T-helper 2 cell (primary cell): ENCODE data around the gene KRT20.

Experiments used
- DNase-seq, 5 experiments: peaks; one replicate each; pipeline versions ENCODE4 v3.0.0 to v3.0.0-alpha.2; 2012 to 2022

KRT20 gene

GRCh38 chr17:40849723-40850122 lies 35.3 kb downstream of the KRT20 start:
- no peak for DNase-seq

GRCh38 chr17:40848583-40849235 lies 36.3 kb downstream of the KRT20 start:
- DNase-seq, result no peak

- DNase-seq, result no peak
These were observed 38.4 kb downstream of the KRT20 start for GRCh38 chr17:40846515-40847144.

- DNase-seq, result no peak
These were observed 40.4 kb downstream of the KRT20 start for GRCh38 chr17:40844671-40845107.

- no peak for DNase-seq
These were observed 41.8 kb downstream of the KRT20 start for GRCh38 chr17:40843242-40843641.

GRCh38 chr17:40841246-40841645 lies 43.8 kb downstream of the KRT20 start:
- DNase-seq, result no peak

GRCh38 chr17:40839194-40839593 lies 45.8 kb downstream of the KRT20 start:
- no peak for DNase-seq

- no peak for DNase-seq
These were observed 49.0 kb downstream of the KRT20 start for GRCh38 chr17:40836020-40836419.

- DNase-seq, result no peak
These were observed 51.2 kb downstream of the KRT20 start for GRCh38 chr17:40833882-40834281.

GRCh38 chr17:40832840-40833239 lies 52.2 kb downstream of the KRT20 start:
- no peak for DNase-seq

- DNase-seq, result no peak
These were observed 54.8 kb downstream of the KRT20 start for GRCh38 chr17:40830085-40830776.

- DNase-seq, result no peak
These were observed 56.5 kb downstream of the KRT20 start for GRCh38 chr17:40828454-40829044.

- DNase-seq, result peak in 1 of 5 experiments; percentile 74
These were observed 57.1 kb downstream of the KRT20 start for GRCh38 chr17:40827746-40828453.
